ENCODE results near the gene RASSF4.

RASSF4 gene

DNA sequence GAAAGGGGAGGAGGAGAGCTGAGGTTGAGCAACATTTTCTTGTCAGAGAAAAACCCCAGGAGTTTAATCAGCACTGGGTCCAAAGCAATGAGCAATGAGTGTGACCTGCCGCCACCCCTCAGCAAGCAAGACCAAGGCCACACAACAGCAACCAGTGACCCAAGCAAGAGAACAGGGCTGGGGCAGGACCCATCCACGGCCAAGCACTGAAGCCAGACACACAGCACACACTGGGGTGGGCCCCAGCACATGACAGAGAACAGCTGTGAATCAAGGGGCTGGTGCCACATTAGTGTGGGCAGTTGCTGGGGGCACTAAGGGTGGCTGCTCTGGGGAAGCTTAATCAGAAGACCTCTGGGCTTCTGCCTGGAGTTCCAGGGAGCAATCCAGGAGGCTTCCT lies 32.2 kb upstream of the RASSF4 start:
- no peak for DNase-seq (ENCODE audit: low read depth in 3 of 3)

DNA sequence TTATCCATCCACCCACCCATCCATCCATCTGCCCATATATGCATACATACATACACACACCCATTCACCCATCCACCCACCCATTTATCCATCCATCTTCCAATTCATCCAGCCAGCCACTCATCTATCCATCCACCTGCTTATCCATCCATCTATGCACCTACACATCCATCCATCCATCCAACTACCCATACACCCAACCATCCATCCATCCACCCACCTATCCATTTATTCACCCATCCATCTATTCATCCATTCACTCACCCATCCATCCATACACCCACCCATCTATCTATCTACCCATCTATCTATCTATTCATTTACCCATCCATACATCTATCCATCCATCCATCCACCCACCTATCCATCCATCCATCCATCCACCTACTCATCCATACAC lies 31.1 kb upstream of the RASSF4 start:
- no peak for DNase-seq (ENCODE audit: low read depth in 3 of 3)

DNA sequence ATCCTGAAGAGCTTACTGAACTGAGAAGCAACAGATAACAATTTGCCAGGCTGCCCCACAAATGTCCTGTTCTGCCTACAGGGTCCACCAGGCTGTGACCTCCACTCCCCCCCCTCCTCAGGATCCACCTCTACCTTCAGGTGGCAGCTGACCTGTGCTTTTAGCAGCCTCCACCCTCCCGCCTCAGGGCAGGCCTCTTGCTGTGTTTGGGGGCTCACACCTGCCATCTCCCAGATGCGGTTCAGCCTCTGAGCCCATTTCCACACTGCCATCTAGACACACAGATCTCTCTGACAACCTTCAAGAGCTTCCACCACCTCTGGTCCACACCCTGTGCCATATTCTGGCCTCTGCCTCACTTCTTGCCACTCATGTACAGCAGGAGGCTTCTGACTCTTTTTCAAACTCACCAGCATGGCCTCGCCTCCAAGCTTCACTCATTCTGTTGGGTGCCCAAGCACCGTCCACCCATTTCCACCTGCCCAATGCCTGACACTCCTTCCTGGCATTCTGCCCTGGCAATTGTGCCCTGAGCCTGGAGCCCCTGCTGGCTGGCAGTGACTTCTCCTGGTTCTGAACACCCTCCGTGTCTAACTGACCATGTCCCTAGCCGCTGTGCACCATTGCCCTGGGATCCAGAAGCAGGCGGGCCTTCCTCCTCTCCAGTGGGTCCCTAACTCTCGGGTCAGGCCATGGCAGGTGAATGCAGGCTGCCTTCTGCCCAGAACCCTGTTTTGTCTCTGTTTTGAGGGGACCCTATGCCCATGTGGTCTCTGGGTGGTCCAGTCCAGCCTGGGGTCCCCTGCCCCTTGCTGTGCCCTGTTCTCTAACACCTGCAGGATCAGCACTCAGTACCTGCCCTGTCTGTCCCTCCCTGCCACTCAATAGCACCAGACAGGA lies 30.0 kb upstream of the RASSF4 start:
- DNase-seq (ENCODE audit: low read depth in 3 of 3): no peak

DNA sequence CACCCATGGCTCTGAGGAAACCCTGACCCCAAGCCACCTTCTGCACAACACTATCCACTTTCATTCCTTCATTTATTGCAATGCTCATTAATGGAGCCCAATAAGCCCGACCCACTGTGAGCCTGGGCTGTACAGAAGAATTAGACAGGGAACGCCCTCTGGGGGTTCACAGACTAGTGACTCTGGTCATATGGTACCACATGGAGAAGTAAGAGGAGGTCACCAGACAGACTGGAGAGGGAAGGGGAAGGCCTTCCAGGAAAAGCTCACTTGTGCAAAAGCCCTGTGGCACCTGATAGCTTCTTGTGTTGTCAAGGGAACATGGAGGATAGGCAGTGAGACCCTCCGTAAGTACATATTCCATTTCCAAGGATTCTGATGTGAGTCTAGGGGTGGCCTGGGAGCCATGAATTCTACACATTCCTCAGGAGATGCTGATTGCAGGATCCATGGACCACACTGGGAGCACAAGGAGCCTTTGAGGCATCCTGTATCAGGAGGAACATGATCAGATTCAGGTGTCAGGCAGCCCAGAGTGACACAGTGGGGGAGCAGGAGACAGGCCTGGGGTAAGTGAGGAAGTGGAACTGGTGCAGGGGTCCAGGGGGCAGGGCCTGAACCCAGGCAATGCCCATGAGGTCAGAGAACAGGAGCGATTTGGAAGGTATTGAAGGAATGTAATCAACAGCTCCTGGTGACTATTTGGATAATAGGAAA lies 28.5 kb upstream of the RASSF4 start:
- no peak for DNase-seq (ENCODE audit: low read depth in 3 of 3)

DNA sequence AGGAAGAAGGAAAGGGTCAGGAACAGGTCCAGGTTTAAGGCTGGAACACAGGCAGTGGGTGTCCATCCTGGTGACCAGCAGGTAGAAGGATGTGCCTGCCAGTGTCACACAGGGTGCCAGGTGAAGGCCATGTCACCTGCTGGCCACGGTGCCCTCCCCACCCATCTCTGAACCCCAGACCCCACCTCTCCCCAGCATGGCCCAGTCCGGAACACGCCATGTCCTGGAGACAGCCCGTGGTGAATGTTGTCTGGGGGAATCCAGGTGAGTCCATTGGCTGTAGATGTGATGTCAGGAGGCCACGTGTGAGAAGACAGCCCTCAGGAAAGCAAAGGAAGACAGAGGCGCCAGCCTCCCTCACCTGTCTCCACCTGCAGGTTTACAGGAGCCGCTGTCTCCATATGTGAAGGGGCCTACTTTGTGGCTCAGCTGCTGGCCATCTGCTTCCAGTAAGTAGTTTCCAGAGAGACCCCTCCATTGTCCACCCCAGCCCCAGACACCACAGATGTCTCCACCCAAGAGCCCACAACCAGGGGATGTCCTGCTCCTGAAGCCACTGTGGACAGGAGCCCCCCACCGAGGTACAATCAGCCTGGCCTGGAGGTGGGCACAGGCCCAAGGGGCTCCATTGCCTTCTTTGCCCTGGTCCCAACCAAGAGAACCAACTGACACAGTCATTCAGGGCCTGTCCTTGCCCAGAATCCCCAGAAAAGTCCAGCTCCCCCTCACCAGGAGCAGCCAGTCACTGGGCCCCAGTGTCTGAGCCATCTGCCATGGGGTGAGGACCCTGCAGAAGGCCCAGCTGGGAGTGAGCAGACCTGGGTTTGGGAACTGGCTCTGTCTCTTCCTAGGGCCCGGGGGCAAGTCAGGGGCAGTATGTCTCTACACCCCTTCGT lies 27.7 kb upstream of the RASSF4 start:
- DNase-seq (ENCODE audit: low read depth in 3 of 3): no peak

DNA sequence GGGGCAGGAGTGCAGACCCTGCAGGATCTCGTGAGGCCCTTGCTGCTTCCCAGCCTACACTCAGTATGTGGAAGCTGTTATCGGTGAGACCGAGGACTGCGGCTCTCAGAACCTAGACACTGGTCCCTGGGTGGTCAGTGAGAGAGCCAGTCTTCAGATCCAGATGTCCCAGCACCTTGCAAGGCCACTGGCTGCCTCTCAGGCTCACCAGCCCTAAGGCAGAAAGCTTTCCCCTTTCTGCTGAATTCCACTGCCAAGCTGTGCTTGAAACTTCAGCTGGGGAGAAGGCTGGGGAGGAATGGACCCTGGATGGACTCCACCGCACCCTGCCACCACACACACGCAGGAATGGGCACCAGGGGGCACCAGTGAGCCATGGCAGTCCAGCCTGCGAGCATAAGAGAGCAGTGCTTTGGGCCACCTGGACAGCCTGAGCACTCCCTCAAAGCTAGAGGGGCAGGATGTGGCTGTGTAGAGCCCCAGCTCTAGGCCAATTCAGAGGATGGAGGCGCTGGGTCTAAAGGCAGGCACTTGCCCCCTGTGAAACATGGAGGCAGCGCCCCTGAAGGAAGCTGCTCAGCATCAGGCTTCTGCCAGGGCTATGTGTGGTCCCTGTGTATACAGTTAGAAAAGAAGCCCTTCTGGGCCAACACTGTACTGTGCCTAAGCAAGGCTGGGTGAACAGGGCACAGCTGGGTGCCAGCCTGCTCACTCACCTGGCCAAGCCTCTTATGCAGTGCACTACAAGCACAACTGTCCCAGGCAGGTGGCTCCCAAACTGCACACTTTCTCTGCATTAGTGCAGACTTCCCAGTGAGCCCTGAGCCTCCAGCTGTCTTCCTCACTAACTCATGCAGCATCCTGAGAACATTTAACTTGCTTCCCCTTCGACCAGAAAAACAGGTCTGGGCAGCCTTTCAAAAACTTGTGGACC lies 26.8 kb upstream of the RASSF4 start:
- peak; percentile 55 to 87 (median 79) for DNase-seq (ENCODE audit: low read depth in 3 of 3)

DNA sequence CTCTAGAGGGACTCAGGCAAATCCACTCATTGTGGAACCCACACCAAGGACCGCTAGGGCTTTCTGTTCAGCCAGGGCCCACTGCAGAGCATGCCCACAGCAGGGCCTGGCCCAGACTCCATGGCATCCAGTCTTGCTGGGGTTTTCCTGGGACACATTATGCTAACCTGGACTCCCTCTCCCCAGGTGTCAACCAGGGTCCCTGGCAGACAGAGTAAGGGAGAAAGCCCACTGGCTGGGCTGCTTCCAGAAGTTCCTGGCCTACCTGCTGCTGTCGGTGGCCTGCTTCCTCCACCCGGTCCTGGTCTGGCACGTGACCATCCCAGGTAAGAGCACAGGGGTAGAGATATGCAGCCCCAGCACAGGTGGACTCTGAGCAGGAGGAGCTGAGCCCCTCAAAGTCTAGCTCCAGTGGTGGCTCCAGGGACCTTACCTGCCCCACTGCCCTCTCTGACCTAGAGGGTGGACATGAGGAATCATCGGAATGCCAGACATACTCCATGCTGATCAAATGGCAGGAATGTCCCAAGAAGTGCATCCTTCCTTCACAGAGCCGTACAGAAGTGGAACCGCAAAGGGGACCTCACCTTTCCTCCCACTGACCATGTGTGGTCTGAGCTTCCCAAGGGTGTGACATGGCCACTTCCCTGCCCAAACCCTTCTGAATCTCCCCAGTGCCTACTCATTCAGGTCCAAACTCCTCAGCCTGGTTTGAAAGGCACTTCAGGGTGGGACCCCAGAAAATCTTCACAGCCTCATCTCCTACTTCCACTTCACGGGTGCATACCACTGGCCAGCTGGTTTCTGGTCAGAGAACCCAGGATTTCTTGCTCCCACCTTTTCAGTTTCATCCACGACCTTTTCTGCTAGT lies 25.9 kb upstream of the RASSF4 start:
- no peak for DNase-seq (ENCODE audit: low read depth in 3 of 3)

DNA sequence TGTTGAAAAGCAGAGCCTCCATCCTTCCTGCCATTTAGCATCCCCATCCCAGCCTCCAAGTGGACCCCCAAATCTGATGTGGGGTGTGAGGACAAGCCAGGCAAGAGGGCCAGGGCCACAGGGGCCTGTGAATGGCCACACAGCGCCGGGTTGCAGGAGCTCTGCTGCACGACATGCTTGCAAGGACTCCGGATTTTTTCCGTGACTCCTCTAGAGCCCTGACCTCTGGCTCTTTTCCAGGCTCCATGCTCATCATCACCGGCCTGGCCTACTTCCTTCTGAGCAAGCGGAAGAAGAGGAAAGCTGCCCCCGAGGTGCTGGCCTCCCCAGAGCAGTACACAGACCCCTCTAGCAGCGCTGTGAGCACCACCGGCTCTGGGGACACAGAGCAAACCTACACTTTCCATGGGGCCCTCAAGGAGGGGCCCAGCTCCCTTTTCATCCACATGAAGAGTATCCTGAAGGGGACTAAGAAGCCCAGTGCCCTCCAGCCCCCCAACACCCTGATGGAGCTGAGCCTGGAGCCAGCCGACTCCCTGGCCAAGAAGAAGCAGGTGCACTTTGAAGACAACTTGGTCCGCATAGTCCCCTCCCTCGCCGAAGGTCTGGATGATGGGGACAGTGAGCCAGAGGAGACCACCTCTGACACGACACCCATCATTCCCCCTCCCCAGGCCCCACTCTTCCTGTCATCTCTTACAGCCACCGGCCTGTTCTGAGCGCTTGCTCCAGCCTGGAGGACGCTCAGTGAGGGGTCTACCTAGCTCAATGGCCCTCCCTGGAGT lies 25.0 kb upstream of the RASSF4 start:
- DNase-seq (ENCODE audit: low read depth in 3 of 3): no peak

DNA sequence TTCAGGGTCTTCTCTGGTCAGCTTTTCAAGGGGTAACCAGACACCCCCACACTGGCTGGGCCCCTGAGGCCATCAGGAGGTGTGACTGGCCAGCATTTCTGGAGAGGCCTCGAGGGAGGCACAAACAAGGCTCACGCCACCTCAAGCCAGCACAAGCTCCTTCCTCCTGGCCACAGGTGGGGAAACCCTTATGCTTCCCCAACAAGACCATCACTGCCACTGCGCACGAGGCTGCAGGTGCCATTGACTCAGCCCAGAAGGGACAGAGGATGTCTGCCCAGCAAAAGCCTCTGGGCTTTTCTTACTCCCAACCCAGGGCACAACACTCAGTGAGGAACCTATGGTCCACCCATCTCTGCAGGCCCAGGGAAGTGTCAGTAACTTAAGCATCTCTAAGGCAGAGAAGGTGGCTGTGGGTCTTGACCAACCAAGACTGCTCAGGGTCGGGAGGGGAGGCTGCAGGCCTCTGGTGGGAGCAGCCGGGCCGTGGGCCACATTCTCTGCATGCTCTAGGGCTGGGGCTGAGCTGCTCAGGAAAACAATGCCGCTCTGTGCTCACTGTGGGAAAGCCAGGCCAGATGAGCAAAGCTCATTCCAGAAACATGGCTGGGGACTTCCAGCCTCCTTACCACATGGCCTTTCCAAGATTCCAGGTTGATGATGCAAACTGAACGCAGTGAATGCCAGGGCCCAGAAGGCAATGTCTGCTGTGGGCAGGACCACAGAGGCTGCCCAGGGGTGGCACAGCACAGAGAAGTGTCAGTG lies 24.2 kb upstream of the RASSF4 start:
- DNase-seq (ENCODE audit: low read depth in 3 of 3): no peak

DNA sequence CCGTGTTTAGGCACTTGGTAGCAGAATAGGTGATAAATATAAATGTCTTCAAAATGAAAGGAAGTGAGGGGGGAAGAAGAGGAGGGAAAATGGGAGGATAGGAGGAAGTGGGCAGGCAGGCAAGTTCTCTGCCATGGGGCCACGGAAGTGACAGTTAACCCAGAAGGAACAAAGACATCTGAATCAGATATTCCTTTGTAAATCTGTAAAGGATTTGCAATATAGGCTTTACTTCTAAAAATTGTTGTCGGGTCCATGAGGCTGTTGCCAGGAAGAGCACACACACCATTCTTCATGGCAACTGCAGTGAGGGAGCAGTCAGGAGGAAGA lies 23.7 kb upstream of the RASSF4 start:
- DNase-seq (ENCODE audit: low read depth in 3 of 3): no peak

DNA sequence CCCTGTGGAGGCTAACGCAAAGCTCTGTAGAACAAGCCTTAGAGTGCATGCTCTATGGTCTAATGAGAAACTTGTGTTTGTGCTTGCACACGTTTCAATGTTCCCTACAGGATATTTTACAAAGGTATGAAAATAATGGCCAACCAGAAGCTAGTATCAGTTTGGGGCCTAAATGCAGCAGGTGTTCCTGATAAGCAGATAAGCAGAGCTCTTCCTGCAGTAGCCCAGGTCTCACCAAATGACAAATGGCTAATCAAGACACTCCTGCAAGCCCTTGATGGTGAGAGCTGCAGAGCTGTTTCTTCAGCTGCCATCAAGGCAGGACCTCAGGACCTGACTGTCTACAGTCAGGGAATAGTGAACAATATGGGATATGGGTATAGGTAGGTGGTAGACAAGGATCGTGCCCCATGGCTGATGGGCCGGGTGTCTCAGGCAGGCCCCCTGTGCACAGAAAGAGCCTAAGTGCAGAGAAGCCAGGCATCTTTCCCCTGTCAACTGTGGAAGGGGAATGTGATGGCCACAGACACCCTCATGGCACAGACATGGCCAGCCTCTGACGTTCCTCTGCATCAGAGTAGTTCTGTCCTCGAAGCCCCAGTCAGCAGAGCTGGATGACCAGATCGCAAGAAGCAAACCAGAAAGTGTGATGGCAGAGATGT lies 23.2 kb upstream of the RASSF4 start:
- DNase-seq (ENCODE audit: low read depth in 3 of 3): no peak

DNA sequence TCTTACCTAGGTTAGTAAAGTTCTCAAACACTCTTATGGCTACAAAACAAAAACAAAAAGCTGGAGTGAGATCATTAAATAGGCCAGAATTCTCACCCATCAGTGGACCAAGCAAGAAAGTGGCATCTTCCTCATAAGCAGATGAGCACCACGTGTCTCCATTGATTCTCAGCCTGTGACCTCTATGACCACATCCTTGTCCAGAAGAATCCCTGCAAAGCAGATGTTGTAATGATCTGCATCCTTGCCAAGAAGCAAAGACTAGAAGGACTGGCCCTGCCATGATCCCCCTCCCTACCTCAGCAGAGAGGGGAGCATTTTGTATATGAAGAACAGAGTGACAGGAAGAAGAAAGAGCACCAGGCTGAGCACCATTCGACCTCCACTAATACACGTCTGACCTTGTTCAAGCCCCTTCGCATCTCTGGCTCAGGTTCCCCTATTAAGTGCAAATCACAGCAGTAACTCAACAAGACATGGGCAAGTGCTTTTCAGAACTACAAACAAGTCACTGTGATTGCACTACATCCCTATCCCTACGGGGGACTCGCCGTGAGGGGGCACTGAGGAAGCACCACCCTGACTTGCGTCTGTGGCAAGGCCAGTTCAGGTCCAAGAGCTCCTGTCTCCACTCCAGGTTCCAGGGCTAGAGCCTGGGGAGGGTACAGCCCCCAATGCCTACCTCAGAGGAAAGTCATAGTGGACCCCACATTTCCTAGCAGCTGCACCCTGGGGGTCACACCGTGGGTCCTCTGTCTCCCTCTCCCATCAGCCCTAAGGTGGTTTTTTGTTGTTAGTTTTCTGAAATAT lies 22.2 kb upstream of the RASSF4 start:
- no peak for DNase-seq (ENCODE audit: low read depth in 3 of 3)

DNA sequence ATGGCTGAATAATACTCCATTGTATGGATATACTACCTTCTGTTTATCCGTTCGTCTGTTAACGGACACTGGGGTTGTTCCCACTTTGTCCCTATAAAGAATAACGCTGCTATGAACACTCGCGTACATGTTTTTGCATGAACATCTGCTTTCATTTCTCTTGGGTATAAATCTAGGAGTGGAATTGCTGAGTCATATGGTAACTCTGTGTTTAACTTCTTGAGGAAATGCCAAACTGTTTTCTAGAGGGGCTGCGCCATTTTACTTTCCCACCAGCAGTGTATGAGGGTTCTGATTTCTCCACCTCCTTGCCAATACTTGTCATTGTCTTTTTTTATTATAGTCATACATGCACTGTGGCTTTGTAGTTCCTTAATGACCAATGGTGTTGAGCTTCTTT lies 20.6 kb upstream of the RASSF4 start:
- DNase-seq (ENCODE audit: low read depth in 3 of 3): no peak

DNA sequence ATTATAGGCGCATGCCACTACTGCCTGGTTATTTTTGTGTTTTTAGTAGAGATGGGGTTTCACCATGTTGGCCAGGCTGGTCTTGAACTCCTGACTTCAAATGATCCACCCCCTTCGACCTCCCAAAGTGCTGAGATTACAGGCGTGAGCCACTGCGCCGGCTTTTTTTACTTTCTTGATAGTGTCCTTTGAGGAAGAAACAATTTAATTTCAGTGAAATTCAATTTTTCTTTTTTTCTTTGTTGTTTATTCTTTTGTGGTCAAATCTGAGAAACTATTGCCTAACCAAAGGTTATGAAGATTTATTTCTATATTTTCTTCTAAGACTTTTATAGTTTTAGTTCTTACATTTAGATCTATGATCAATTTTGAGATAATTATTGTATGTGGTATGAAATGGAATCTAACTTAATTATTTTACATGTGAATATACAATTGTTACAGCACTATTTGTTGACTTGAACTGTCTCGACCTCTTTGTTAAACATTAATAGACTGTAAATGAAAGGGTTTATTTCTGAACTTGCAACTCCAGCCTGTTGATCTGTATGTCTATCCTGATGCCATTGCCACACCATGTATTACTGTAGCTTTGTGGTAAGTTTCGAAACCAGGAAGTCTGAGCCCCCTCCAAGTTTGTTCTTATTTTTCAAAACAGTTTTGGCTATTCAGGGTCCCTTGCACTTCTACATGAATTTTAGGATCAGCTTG lies 19.8 kb upstream of the RASSF4 start:
- no peak for DNase-seq (ENCODE audit: low read depth in 3 of 3)

DNA sequence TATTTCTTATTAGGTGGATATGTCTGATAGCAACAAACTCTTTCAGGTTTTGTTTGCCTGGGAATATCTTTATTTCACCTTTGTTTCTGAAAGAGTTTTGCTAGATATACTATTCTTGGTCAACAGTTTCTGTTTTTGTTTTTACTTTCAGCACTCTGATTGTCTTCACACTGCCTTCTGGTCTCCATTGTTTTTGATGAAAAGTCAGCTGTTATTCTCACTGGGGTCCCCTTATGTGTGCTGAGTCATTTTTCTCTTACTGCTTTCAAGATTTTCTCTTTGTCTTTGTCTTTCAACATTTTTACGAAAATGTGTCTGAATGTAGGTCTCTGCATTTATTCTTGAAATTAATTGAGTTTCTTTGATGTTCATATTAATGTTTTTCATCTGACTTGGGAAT lies 15.2 kb upstream of the RASSF4 start:
- DNase-seq (ENCODE audit: low read depth in 3 of 3): no peak

DNA sequence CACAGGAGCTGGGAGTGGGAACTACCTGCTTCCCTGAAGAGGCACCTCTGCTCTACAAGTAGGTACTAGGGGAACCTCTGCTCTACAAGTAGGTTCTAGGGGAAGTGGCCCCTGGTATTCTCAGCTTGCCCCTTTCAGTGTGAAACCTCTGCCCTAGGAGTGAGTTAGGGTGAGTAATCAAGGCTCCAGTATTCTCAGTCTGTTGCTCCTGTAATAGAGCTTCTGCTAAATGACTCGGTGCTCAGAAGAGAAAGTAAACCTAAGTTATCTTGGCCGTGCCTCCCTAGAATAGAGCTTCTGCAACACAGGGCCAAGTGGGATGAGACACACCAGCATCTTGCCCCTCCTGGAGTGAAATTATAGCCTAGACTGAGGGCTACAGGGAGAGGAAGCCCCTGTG lies 13.4 kb upstream of the RASSF4 start:
- DNase-seq (ENCODE audit: low read depth in 3 of 3): no peak
